ENCODE data around the gene CHIC2. TPM values are rescaled to one million over a fixed set of nuclear protein-coding genes. Genes with fewer than 3 reads are reported as not detected.
A peak's percentile ranks its signal among the peaks of the same experiment; 100 is the strongest.

Gene CHIC2
- total and polyA plus RNA-seq, 4 donors = 18.4 to 31.9 (median 27.7) TPM

GRCh38 chr4:54090404-54090803 lies 26.0 kb upstream of the CHIC2 start:
- no peak for DNase-seq
- H3K4me3 ChIP-seq (ENCODE audit: low read length in 2 of 2) = no peak overlapping the region
- intact Hi-C loops (cut with DNase I) = loop anchor here in 1 of 2 donors (5.0 kb wide), 1 partner anchor 158 kb away; no protein-coding TSS in a partner anchor

GRCh38 chr4:54089875-54090274 lies 25.5 kb upstream of the CHIC2 start:
- no peaks in the 10 kb centered on the region for H3K36me3 ChIP-seq (ENCODE audit: control insufficient read depth in 1 of 2, insufficient read depth in 2 of 2, low read length in 1 of 2)
- H3K4me3 ChIP-seq (ENCODE audit: low read length in 2 of 2) = no peak overlapping the region
- no peak overlapping the region for H3K27ac ChIP-seq (ENCODE audit: low read depth in 1 of 2, low read length in 2 of 2)
- intact Hi-C loops (cut with DNase I) = loop anchor here in 1 of 2 donors (5.0 kb wide), 1 partner anchor 158 kb away; no protein-coding TSS in a partner anchor
- H3K4me1 ChIP-seq (ENCODE audit: control insufficient read depth in 1 of 2, insufficient read depth in 2 of 2, low read length in 2 of 2) = no peaks in the 10 kb centered on the region
- ATAC-seq (ENCODE audit: low FRiP score) = no peak
- no peak for DNase-seq
- WGBS, 2 donors = 99 to 100% methylated on average over 1 of the region's 1 CpG
- no peaks in the 10 kb centered on the region for H3K27me3 ChIP-seq (ENCODE audit: control insufficient read depth in 1 of 2, insufficient read depth in 2 of 2, low read length in 1 of 2)
- H3K9me3 ChIP-seq (ENCODE audit: control insufficient read depth, low read length) = no peaks in the 10 kb centered on the region

More at GRCh38 chr4:54090404-54090803, 26.0 kb upstream of the CHIC2 start:
- Histone ChIP-seq H3K27ac (ENCODE audit: low read depth in 1 of 2, low read length in 2 of 2) (no peak overlapping the region), H3K36me3 (ENCODE audit: control insufficient read depth in 1 of 2, insufficient read depth in 2 of 2, low read length in 1 of 2) (no peaks in the 10 kb centered on the region), H3K9me3 (ENCODE audit: control insufficient read depth, low read length) (no peaks in the 10 kb centered on the region), H3K4me1 (ENCODE audit: control insufficient read depth in 1 of 2, insufficient read depth in 2 of 2, low read length in 2 of 2) (no peaks in the 10 kb centered on the region), H3K27me3 (ENCODE audit: control insufficient read depth in 1 of 2, insufficient read depth in 2 of 2, low read length in 1 of 2) (no peaks in the 10 kb centered on the region)
- 77 to 89% methylated on average over 8 of the region's 8 CpGs for WGBS, 2 donors
- ATAC-seq (ENCODE audit: low FRiP score) = no peak

GRCh38 chr4:54085284-54085683 lies 20.9 kb upstream of the CHIC2 start:
- ATAC-seq (ENCODE audit: low FRiP score) = no peak
- Histone ChIP-seq H3K4me3 (ENCODE audit: low read length in 2 of 2) (no peak overlapping the region), H3K9me3 (ENCODE audit: control insufficient read depth, low read length) (no peaks in the 10 kb centered on the region), H3K36me3 (ENCODE audit: control insufficient read depth in 1 of 2, insufficient read depth in 2 of 2, low read length in 1 of 2) (no peaks in the 10 kb centered on the region), H3K27ac (ENCODE audit: low read depth in 1 of 2, low read length in 2 of 2) (no peak overlapping the region), H3K27me3 (ENCODE audit: control insufficient read depth in 1 of 2, insufficient read depth in 2 of 2, low read length in 1 of 2) (no peaks in the 10 kb centered on the region), H3K4me1 (ENCODE audit: control insufficient read depth in 1 of 2, insufficient read depth in 2 of 2, low read length in 2 of 2) (peaks cover 2 to 4% of the 10 kb centered on the region in 2 donors)
- DNase-seq = no peak
- 87 to 89% methylated on average over 3 of the region's 3 CpGs for WGBS, 2 donors
- intact Hi-C loops (cut with DNase I) = no loop called here

GRCh38 chr4:54082168-54082567 lies 17.8 kb upstream of the CHIC2 start:
- no peak for ATAC-seq (ENCODE audit: low FRiP score)
- WGBS, 2 donors = 0 to 3% methylated on average over 1 of the region's 1 CpG

GRCh38 chr4:54077812-54078211 lies 13.4 kb upstream of the CHIC2 start:
- no peaks in the 10 kb centered on the region for H3K9me3 ChIP-seq (ENCODE audit: control insufficient read depth, low read length)
- WGBS, 2 donors = 93 to 95% methylated on average over 1 of the region's 1 CpG
- no peak for ATAC-seq (ENCODE audit: low FRiP score)

More at GRCh38 chr4:54082168-54082567, 17.8 kb upstream of the CHIC2 start:
- Histone ChIP-seq H3K9me3 (ENCODE audit: control insufficient read depth, low read length) (no peaks in the 10 kb centered on the region), H3K27me3 (ENCODE audit: control insufficient read depth in 1 of 2, insufficient read depth in 2 of 2, low read length in 1 of 2) (no peaks in the 10 kb centered on the region), H3K4me1 (ENCODE audit: control insufficient read depth in 1 of 2, insufficient read depth in 2 of 2, low read length in 2 of 2) (peaks cover 5 to 7% of the 10 kb centered on the region in 2 donors), H3K36me3 (ENCODE audit: control insufficient read depth in 1 of 2, insufficient read depth in 2 of 2, low read length in 1 of 2) (no peaks in the 10 kb centered on the region), H3K4me3 (ENCODE audit: low read length in 2 of 2) (no peak overlapping the region), H3K27ac (ENCODE audit: low read depth in 1 of 2, low read length in 2 of 2) (no peak overlapping the region)
- intact Hi-C loops (cut with DNase I) = no loop called here
- DNase-seq = peak in 1 of 2 donors; percentile 70

GRCh38 chr4:54076673-54077072 lies 12.3 kb upstream of the CHIC2 start:
- H3K36me3 ChIP-seq (ENCODE audit: control insufficient read depth in 1 of 2, insufficient read depth in 2 of 2, low read length in 1 of 2) = no peaks in the 10 kb centered on the region
- intact Hi-C loops (cut with DNase I) = no loop called here
- H3K27me3 ChIP-seq (ENCODE audit: control insufficient read depth in 1 of 2, insufficient read depth in 2 of 2, low read length in 1 of 2) = no peaks in the 10 kb centered on the region
- H3K4me1 ChIP-seq (ENCODE audit: control insufficient read depth in 1 of 2, insufficient read depth in 2 of 2, low read length in 2 of 2) = peaks cover 3 to 4% of the 10 kb centered on the region in 2 donors
- DNase-seq (no peak), ATAC-seq (ENCODE audit: low FRiP score) (no peak)
- no peak overlapping the region for H3K27ac ChIP-seq (ENCODE audit: low read depth in 1 of 2, low read length in 2 of 2)
- no peaks in the 10 kb centered on the region for H3K9me3 ChIP-seq (ENCODE audit: control insufficient read depth, low read length)
- no peak overlapping the region for H3K4me3 ChIP-seq (ENCODE audit: low read length in 2 of 2)

More at GRCh38 chr4:54077812-54078211, 13.4 kb upstream of the CHIC2 start:
- Histone ChIP-seq H3K27ac (ENCODE audit: low read depth in 1 of 2, low read length in 2 of 2) (no peak overlapping the region), H3K36me3 (ENCODE audit: control insufficient read depth in 1 of 2, insufficient read depth in 2 of 2, low read length in 1 of 2) (no peaks in the 10 kb centered on the region), H3K27me3 (ENCODE audit: control insufficient read depth in 1 of 2, insufficient read depth in 2 of 2, low read length in 1 of 2) (no peaks in the 10 kb centered on the region), H3K4me1 (ENCODE audit: control insufficient read depth in 1 of 2, insufficient read depth in 2 of 2, low read length in 2 of 2) (peaks cover 5 to 7% of the 10 kb centered on the region in 2 donors), H3K4me3 (ENCODE audit: low read length in 2 of 2) (no peak overlapping the region)
- intact Hi-C loops (cut with DNase I) = no loop called here
- DNase-seq = no peak

- Histone ChIP-seq H3K27ac (ENCODE audit: low read depth in 1 of 2, low read length in 2 of 2) (no peak overlapping the region), H3K9me3 (ENCODE audit: control insufficient read depth, low read length) (no peaks in the 10 kb centered on the region), H3K4me1 (ENCODE audit: control insufficient read depth in 1 of 2, insufficient read depth in 2 of 2, low read length in 2 of 2) (peaks cover 3% of the 10 kb centered on the region in 2 donors), H3K36me3 (ENCODE audit: control insufficient read depth in 1 of 2, insufficient read depth in 2 of 2, low read length in 1 of 2) (no peaks in the 10 kb centered on the region), H3K4me3 (ENCODE audit: low read length in 2 of 2) (no peak overlapping the region), H3K27me3 (ENCODE audit: control insufficient read depth in 1 of 2, insufficient read depth in 2 of 2, low read length in 1 of 2) (no peaks in the 10 kb centered on the region)
- intact Hi-C loops (cut with DNase I) = no loop called here
- no peak for DNase-seq
- no peak for ATAC-seq (ENCODE audit: low FRiP score)
Measured at GRCh38 chr4:54074381-54074780, 10.0 kb upstream of the CHIC2 start.

GRCh38 chr4:54073271-54073880 lies 9.0 kb upstream of the CHIC2 start:
- Histone ChIP-seq H3K4me3 (ENCODE audit: low read length in 2 of 2) (no peak overlapping the region), H3K9me3 (ENCODE audit: control insufficient read depth, low read length) (no peaks in the 10 kb centered on the region), H3K27me3 (ENCODE audit: control insufficient read depth in 1 of 2, insufficient read depth in 2 of 2, low read length in 1 of 2) (no peaks in the 10 kb centered on the region), H3K27ac (ENCODE audit: low read depth in 1 of 2, low read length in 2 of 2) (no peak overlapping the region), H3K36me3 (ENCODE audit: control insufficient read depth in 1 of 2, insufficient read depth in 2 of 2, low read length in 1 of 2) (no peaks in the 10 kb centered on the region), H3K4me1 (ENCODE audit: control insufficient read depth in 1 of 2, insufficient read depth in 2 of 2, low read length in 2 of 2) (peaks cover 3% of the 10 kb centered on the region in 2 donors)
- no peak for DNase-seq
- no peak for ATAC-seq (ENCODE audit: low FRiP score)
- intact Hi-C loops (cut with DNase I) = no loop called here
- 87% methylated on average over 2 of the region's 2 CpGs for WGBS, 2 donors

GRCh38 chr4:54067166-54067565 lies 2.8 kb upstream of the CHIC2 start:
- Histone ChIP-seq H3K4me3 (ENCODE audit: low read length in 2 of 2) (no peak overlapping the region), H3K4me1 (ENCODE audit: control insufficient read depth in 1 of 2, insufficient read depth in 2 of 2, low read length in 2 of 2) (no peaks in the 10 kb centered on the region), H3K36me3 (ENCODE audit: control insufficient read depth in 1 of 2, insufficient read depth in 2 of 2, low read length in 1 of 2) (no peaks in the 10 kb centered on the region), H3K27ac (ENCODE audit: low read depth in 1 of 2, low read length in 2 of 2) (peak overlapping the region in 1 of 2 donors; percentile 84), H3K9me3 (ENCODE audit: control insufficient read depth, low read length) (no peaks in the 10 kb centered on the region), H3K27me3 (ENCODE audit: control insufficient read depth in 1 of 2, insufficient read depth in 2 of 2, low read length in 1 of 2) (no peaks in the 10 kb centered on the region)
- WGBS, 2 donors = 28 to 38% methylated on average over 5 of the region's 5 CpGs
- DNase-seq (peak in 1 of 2 donors; percentile 69), ATAC-seq (ENCODE audit: low FRiP score) (no peak)
- intact Hi-C loops (cut with DNase I) = loop anchor here (10.0 kb wide), 3 partner anchors 98 to 352 kb away; partner anchors contain the start of gene PDGFRA (in 2 of the 2)
